Measurements from ENCODE around the gene FRMD4A.
"Not testable (repeated sequence)": the region's sequence is repeated elsewhere in the genome, so short reads cannot be mapped to it uniquely, and the experiment has no call there.

Gene FRMD4A

GRCh38 chr10:13830385-13830784, 500.3 kb downstream of the FRMD4A start:
- H3K4me3 ChIP-seq (ENCODE audit: low read length): no peak overlapping the region
- TF ChIP-seq ZNF274 (IDR thresholded peaks at IDR 0.05; ENCODE audit: low read depth, low read length): no peak

DNA sequence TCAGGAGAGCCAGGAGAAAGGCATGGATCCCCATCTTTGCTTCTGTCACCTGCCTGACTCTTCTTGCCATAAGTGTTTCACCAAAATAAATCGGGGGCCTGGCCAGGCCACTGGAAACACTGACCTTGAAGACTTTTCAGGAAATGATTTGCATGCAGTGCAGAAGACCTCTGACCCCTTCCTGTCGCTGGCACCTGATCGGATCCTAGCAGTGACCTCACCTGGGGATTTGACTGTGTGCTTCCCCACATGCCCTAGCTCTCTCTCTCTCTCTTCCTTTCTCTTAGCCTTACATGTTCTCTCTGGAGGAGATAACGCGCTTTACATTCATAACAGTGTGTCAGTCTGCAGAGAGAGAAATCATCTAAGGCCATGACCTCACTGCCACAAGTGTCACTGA, 500.9 kb downstream of the FRMD4A start:
- no peak for TF ChIP-seq ZNF274 (IDR thresholded peaks at IDR 0.05; ENCODE audit: low read depth, low read length)
- no peak overlapping the region for H3K4me3 ChIP-seq (ENCODE audit: low read length)

DNA sequence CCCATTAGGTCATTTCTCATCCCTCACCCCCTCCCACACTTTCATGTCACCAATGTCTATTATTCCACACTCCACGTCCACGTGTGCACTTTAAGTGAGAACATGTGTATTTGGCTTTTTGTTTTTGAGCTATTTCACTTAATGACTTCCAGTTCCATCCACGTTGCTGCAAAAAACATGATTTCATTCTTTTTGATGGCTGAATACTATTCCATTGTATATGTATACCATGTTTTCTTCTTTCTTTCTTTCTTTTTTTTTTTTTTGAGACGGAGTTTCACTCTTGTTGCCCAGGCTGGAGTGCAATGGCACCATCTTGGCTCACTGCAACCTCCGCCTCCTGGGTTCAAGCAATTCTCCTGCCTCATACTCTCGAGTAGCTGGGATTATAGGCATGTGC, 502.4 kb downstream of the FRMD4A start:
- not testable (repeated sequence) for H3K4me3 ChIP-seq (ENCODE audit: low read length)

GRCh38 chr10:13827076-13827797, 503.5 kb downstream of the FRMD4A start:
- no peak overlapping the region for H3K4me3 ChIP-seq (ENCODE audit: low read length)
- TF ChIP-seq ZNF274 (IDR thresholded peaks at IDR 0.05; ENCODE audit: low read depth, low read length): no peak

GRCh38 chr10:13823709-13824405, 506.9 kb downstream of the FRMD4A start:
- no peak overlapping the region for H3K4me3 ChIP-seq (ENCODE audit: low read length)
- TF ChIP-seq ZNF274 (IDR thresholded peaks at IDR 0.05; ENCODE audit: low read depth, low read length): no peak

DNA sequence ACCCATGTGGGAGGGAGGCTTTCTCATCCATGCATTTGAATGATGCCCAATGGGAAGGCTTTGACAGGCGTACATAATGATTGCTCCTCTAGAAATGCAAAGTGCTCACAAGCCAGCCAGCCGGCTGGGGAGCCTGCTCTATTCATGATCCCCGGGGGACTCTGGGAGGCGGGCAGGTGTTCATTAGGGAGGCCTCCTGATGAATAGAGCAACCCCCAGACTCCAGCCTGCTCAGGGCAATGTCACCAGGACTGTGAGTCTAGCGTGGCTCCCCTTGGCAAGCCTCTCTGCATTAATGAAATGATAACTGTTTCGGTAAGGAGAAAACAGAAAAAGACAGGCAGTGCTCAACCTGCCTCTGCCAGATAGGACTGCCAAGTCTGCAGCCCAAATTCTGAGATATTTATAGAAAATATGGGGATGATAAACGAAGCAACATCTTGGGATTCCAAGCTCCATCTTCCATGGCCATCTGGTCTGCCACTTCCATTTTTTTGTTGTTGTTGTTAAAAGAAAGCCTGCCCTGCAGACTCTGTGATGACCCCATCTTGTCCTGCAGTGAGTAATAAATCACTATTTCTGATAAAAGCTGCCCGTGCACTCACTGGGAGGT, 507.5 kb downstream of the FRMD4A start:
- no peak for TF ChIP-seq ZNF274 (IDR thresholded peaks at IDR 0.05; ENCODE audit: low read depth, low read length)
- H3K4me3 ChIP-seq (ENCODE audit: low read length): no peak overlapping the region

DNA sequence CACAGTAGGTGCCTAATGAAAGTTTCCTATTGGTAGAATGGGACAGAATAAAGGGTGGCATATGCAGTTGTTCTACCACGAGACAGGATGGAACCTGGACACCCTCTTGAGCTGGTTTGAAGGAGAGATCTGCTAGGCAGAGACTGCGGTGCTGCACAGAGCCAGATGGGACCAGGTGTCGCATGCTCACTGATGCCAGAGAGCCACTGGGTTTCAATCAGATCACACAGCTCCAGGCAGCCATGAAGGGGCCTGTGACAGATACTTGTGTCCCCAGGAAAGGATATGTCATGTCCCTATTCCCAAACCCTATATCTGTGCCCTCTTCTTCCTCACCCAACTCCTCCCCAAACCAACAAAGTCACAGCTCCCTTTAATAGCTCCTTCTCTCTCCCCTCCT, 508.2 kb downstream of the FRMD4A start:
- H3K4me3 ChIP-seq (ENCODE audit: low read length): no peak overlapping the region
- TF ChIP-seq ZNF274 (IDR thresholded peaks at IDR 0.05; ENCODE audit: low read depth, low read length): no peak

GRCh38 chr10:13820964-13821337, 509.8 kb downstream of the FRMD4A start:
- no peak overlapping the region for H3K4me3 ChIP-seq (ENCODE audit: low read length)
- no peak for TF ChIP-seq ZNF274 (IDR thresholded peaks at IDR 0.05; ENCODE audit: low read depth, low read length)

DNA sequence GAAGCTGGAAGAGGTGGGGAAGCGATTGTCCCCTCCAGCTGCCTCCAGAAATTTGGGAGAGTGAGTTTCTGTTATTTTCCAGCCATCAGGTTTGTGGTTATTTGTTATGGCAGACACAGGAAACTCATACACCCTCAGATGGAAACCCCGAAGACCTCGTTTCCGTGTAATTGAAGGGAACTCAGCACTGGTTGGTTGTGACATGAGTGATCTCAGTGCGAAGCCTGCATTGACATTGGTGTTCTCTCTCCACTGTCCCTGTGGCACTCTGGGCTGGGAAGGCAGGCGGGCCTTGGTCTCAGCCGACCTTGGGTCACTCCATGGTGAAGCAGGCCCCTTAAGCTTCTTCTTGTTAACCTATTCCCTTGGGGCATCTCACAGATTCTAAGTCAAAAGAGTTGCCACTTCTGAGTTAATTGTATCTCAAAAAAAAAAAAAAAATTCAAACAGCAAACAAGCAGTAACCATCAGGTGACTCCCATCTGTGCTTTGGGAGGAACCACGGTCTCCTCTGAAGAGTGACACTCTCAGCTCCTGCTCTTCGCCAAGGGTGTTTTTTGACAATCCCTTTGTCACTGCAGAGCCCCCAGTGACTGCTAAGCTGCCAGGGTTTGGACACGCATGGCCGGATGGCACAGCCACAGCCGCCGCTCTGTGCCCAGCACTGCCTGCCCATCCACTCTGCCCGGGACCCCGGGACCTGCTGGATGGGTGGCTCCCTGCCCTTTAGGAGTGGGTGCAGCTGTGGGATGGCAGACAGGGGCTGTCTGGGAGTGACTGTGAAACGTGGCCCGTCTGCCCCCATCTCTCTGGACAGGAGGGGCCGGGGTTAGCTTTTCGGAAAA, 510.4 kb downstream of the FRMD4A start:
- no peak for TF ChIP-seq ZNF274 (IDR thresholded peaks at IDR 0.05; ENCODE audit: low read depth, low read length)
- no peak overlapping the region for H3K4me3 ChIP-seq (ENCODE audit: low read length)

GRCh38 chr10:13816195-13816925, 514.4 kb downstream of the FRMD4A start:
- no peak for TF ChIP-seq ZNF274 (IDR thresholded peaks at IDR 0.05; ENCODE audit: low read depth, low read length)

GRCh38 chr10:13815756-13816155, 515.0 kb downstream of the FRMD4A start:
- TF ChIP-seq ZNF274 (IDR thresholded peaks at IDR 0.05; ENCODE audit: low read depth, low read length): no peak

More at GRCh38 chr10:13816195-13816925, 514.4 kb downstream of the FRMD4A start:
- no peak overlapping the region for H3K4me3 ChIP-seq (ENCODE audit: low read length)

GRCh38 chr10:13813550-13813949, 517.2 kb downstream of the FRMD4A start:
- no peak for TF ChIP-seq ZNF274 (IDR thresholded peaks at IDR 0.05; ENCODE audit: low read depth, low read length)
- no peak overlapping the region for H3K4me3 ChIP-seq (ENCODE audit: low read length)

More at GRCh38 chr10:13815756-13816155, 515.0 kb downstream of the FRMD4A start:
- no peak overlapping the region for H3K4me3 ChIP-seq (ENCODE audit: low read length)

- no peak for TF ChIP-seq ZNF274 (IDR thresholded peaks at IDR 0.05; ENCODE audit: low read depth, low read length)
- H3K4me3 ChIP-seq (ENCODE audit: low read length): no peak overlapping the region
These were observed 517.9 kb downstream of the FRMD4A start for GRCh38 chr10:13812804-13813203.

DNA sequence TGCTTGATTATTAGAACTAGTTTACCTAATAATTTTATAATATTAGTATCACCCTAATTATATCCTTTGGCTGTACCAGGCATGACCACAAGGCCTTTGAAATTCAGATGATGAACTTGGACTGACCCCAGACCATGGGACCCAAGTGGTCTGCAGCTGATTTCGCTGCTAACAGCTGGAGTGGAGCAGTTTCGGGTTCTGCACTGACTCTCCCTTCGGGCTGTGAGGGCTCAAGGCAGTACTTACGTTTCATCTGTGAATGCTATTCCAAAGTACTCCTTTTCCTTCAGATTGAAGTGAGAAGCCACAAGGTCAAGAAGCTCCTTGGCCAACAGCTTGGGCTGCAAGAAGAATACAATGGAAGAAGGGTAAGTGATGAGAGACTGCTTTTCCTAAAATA, 520.2 kb downstream of the FRMD4A start:
- H3K4me3 ChIP-seq (ENCODE audit: low read length): no peak overlapping the region
- TF ChIP-seq ZNF274 (IDR thresholded peaks at IDR 0.05; ENCODE audit: low read depth, low read length): no peak

Data from GM08714 (cell line).